ENCODE measurements around the gene PODN.

- TF ChIP-seq POLR2AphosphoS5 (IDR thresholded peaks at IDR 0.05) (no peak), POLR2A (IDR thresholded peaks at IDR 0.05; ENCODE audit: low read depth) (no peak), EP300 (IDR thresholded peaks at IDR 0.05) (no peak), CTCF (IDR thresholded peaks at IDR 0.05) (no peak)
Observed at GRCh38 chr1:53114581-53115400, 52.8 kb downstream of the PODN start.

Measured in esophagus muscularis mucosa (tissue), 4 donors.